ENCODE results near the gene GGA2. TPM values are rescaled to one million over a fixed set of nuclear protein-coding genes. Genes with fewer than 3 reads are reported as not detected.
"Not testable (repeated sequence)": the region's sequence is repeated elsewhere in the genome, so short reads cannot be mapped to it uniquely, and the experiment has no call there.

The GGA2 gene
- polyA plus RNA-seq, 1 experiment: 19.0 TPM

DNA sequence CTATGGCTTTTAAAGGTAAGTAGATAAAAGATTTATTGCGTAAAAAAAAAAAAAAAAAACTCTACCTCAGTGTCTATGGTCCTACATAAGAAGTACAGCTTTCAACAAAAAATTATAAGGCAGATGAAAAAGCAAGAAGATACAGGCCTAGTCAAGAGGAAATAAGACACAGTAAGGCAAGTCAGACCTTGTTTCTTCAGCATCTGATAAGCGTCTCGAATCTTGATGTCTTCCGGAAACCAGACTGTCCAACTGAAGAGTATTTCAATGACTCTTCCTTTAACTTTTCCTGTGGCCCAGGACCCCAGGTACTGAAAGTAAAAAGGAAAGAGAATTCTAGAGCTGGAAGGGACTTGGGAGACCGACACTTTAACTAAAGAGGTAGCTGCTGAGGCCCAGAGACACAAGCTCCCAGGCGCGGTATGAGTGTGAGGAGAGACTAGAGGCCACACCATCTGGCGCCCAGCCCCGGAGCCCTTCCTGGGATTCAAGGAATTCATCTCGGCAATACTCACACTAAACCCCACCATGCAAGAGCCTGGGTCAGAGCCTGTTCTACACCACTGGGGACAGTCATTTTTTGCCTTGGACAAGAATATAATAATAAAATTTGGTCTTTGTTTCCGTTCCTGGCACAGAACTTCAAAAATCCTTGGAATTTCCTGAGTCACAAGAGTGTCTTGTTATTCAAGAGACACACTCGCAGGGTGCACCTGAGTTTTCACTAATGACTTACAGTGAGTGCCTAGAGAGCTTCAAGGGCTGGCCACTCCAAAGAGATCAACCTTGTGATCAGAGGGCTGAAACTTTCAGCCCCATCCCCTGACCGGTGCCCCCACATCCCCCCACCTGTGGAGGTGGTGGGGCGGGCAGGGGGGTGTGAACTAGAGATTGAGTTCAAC lies 18.6 kb downstream of the GGA2 start:
- no peak for DNase-seq (ENCODE audit: low read depth)
- Histone ChIP-seq H3K36me3 (ENCODE audit: control insufficient read depth, insufficient read depth, low read length) (peaks cover 26% of the 10 kb centered on the region), H3K4me3 (ENCODE audit: low read depth, low read length) (no peak overlapping the region), H3K27me3 (ENCODE audit: control insufficient read depth, insufficient read depth, low read length) (no peaks in the 10 kb centered on the region)
- ChIA-PET CTCF (interaction anchor here (1.0 to 1.6 kb wide), 3 partner anchors 11 to 105 kb away, joined by 3 to 4 read pairs (median 3); partner anchors contain the start of gene NDUFAB1), POLR2A (interaction anchor here (0.5 kb wide), 1 partner anchor 1203 kb away, joined by 3 read pairs; no protein-coding TSS in a partner anchor)
- TF ChIP-seq, protein P1, sequence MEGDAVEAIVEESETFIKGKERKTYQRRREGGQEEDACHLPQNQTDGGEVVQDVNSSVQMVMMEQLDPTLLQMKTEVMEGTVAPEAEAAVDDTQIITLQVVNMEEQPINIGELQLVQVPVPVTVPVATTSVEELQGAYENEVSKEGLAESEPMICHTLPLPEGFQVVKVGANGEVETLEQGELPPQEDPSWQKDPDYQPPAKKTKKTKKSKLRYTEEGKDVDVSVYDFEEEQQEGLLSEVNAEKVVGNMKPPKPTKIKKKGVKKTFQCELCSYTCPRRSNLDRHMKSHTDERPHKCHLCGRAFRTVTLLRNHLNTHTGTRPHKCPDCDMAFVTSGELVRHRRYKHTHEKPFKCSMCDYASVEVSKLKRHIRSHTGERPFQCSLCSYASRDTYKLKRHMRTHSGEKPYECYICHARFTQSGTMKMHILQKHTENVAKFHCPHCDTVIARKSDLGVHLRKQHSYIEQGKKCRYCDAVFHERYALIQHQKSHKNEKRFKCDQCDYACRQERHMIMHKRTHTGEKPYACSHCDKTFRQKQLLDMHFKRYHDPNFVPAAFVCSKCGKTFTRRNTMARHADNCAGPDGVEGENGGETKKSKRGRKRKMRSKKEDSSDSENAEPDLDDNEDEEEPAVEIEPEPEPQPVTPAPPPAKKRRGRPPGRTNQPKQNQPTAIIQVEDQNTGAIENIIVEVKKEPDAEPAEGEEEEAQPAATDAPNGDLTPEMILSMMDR (IDR thresholded peaks at IDR 0.05; ENCODE audit: insufficient read depth, low read depth, low read length): no peak

GRCh38 chr16:23486480-23486879 lies 23.8 kb downstream of the GGA2 start:
- no peak for DNase-seq (ENCODE audit: low read depth)
- no peaks in the 10 kb centered on the region for H3K27me3 ChIP-seq (ENCODE audit: control insufficient read depth, insufficient read depth, low read length)
- CTCF ChIA-PET: no interaction called here
- POLR2A ChIA-PET: no interaction called here
- H3K4me3 ChIP-seq (ENCODE audit: low read depth, low read length): no peak overlapping the region
- peaks cover 25% of the 10 kb centered on the region for H3K36me3 ChIP-seq (ENCODE audit: control insufficient read depth, insufficient read depth, low read length)
- TF ChIP-seq, protein P1 (IDR thresholded peaks at IDR 0.05; ENCODE audit: insufficient read depth, low read depth, low read length): no peak

DNA sequence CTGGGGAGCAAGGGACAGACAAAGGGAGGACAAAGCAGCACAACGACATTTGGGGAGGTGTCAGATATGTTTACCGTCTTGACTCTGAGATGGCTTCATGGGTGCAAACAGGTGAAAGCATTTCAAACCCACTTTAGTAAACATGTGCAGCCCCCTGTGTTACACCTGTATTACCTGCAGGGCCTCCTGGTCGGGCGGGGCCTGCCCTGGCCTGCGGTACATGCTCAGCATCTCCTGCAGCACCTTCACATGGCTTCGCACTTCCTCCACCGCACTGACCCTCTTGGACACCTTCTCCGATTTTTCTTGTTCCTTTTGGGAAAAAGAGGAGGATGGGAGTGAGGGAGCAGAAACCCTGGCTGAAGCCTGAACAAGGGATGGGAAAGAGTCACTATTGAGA lies 24.5 kb downstream of the GGA2 start:
- Histone ChIP-seq H3K4me3 (ENCODE audit: low read depth, low read length) (no peak overlapping the region), H3K27me3 (ENCODE audit: control insufficient read depth, insufficient read depth, low read length) (no peaks in the 10 kb centered on the region), H3K36me3 (ENCODE audit: control insufficient read depth, insufficient read depth, low read length) (peaks cover 26% of the 10 kb centered on the region)
- DNase-seq (ENCODE audit: low read depth): no peak
- POLR2A ChIA-PET: no interaction called here
- TF ChIP-seq, protein P1 (IDR thresholded peaks at IDR 0.05; ENCODE audit: insufficient read depth, low read depth, low read length): no peak
- CTCF ChIA-PET: no interaction called here

DNA sequence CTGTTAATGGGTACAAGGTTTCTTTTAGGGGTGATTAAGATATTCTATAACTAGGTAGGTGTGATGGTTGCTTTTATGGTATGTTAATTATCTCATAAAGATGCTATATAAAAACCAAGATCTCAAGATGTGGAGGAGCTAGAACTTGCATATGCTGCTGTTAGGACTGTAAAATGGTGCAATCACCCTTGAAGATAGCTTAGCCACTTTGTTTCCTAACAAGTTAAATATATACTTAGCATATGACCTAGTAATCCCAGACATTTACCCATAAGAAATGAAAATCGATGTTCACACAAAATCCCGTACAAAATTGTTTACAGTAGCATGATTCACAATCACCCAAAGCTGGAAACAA lies 25.1 kb downstream of the GGA2 start:
- TF ChIP-seq, protein P1 (IDR thresholded peaks at IDR 0.05; ENCODE audit: insufficient read depth, low read depth, low read length): no peak
- ChIA-PET POLR2A (no interaction called here), CTCF (no interaction called here)
- Histone ChIP-seq H3K27me3 (ENCODE audit: control insufficient read depth, insufficient read depth, low read length) (no peaks in the 10 kb centered on the region), H3K4me3 (ENCODE audit: low read depth, low read length) (no peak overlapping the region), H3K36me3 (ENCODE audit: control insufficient read depth, insufficient read depth, low read length) (peaks cover 26% of the 10 kb centered on the region)
- no peak for DNase-seq (ENCODE audit: low read depth)

- ChIA-PET POLR2A (no interaction called here), CTCF (no interaction called here)
- TF ChIP-seq, protein P1 (IDR thresholded peaks at IDR 0.05; ENCODE audit: insufficient read depth, low read depth, low read length): no peak
- no peak for DNase-seq (ENCODE audit: low read depth)
- no peaks in the 10 kb centered on the region for H3K27me3 ChIP-seq (ENCODE audit: control insufficient read depth, insufficient read depth, low read length)
- peaks cover 31% of the 10 kb centered on the region for H3K36me3 ChIP-seq (ENCODE audit: control insufficient read depth, insufficient read depth, low read length)
- no peak overlapping the region for H3K4me3 ChIP-seq (ENCODE audit: low read depth, low read length)
Measured at GRCh38 chr16:23484510-23485256, 25.6 kb downstream of the GGA2 start.

GRCh38 chr16:23483492-23483891 lies 26.8 kb downstream of the GGA2 start:
- H3K4me3 ChIP-seq (ENCODE audit: low read depth, low read length); DNase-seq (ENCODE audit: low read depth); POLR2A ChIA-PET; H3K27me3 ChIP-seq (ENCODE audit: control insufficient read depth, insufficient read depth, low read length); CTCF ChIA-PET: not testable (repeated sequence)
- H3K36me3 ChIP-seq (ENCODE audit: control insufficient read depth, insufficient read depth, low read length): peaks cover 43% of the 10 kb centered on the region

Measured in BJ (cell line).